Memory B cell (primary cell): ENCODE measurements around the gene ARIH2.

Source experiments
- ATAC-seq: fragments of 150-1000 bp; cut with Tn5 transposase; 2 replicates; pipeline ENCODE4 v1.10.0; 2021; ENCODE audit warnings: low read depth, mild to moderate bottlenecking, moderate library complexity
- DNase-seq, 2 donors: peaks; one replicate each; pipeline ENCODE4 v3.0.0; 2022; ENCODE audit warnings: low spot score in 2 of 2
- H3K27ac Mint-ChIP-seq: one replicate; pipeline ENCODE4 v1.8.0; 2022; ENCODE audit warnings: mild to moderate bottlenecking, moderate library complexity, mixed read lengths
- H3K27me3 Mint-ChIP-seq: one replicate; pipeline ENCODE4 v1.8.0; 2022; ENCODE audit warnings: mixed read lengths
- H3K36me3 Mint-ChIP-seq: one replicate; pipeline ENCODE4 v1.8.0; 2022; ENCODE audit warnings: mild to moderate bottlenecking, mixed read lengths
- H3K4me1 Mint-ChIP-seq: one replicate; pipeline ENCODE4 v1.8.0; 2022; ENCODE audit warnings: mixed read lengths
- H3K4me3 Mint-ChIP-seq: one replicate; pipeline ENCODE4 v1.8.0; 2022; ENCODE audit warnings: mild to moderate bottlenecking, moderate library complexity, mixed read lengths
- H3K9me3 Mint-ChIP-seq: one replicate; pipeline ENCODE4 v1.8.0; 2022; ENCODE audit warnings: mixed read lengths

Gene ARIH2

GRCh38 chr3:49020330-49021212 is 101.9 kb downstream of the ARIH2 start:
- H3K9me3 Mint-ChIP-seq = no peaks in the 10 kb centered on the region
- no peaks in the 10 kb centered on the region for H3K27me3 Mint-ChIP-seq
- ATAC-seq (no peak), DNase-seq (peak in 1 of 2 donors; percentile 51)
- H3K4me1 Mint-ChIP-seq = peaks cover 23% of the 10 kb centered on the region
- peak overlapping the region; percentile 98 for H3K27ac Mint-ChIP-seq
- peak overlapping the region; percentile 99 for H3K4me3 Mint-ChIP-seq
- H3K36me3 Mint-ChIP-seq = peaks cover 13% of the 10 kb centered on the region

GRCh38 chr3:49021213-49021812 is 102.7 kb downstream of the ARIH2 start:
- DNase-seq (peak; percentile 97 to 98), ATAC-seq (peak; percentile 69)
- H3K4me3 Mint-ChIP-seq = peak overlapping the region; percentile 99
- H3K4me1 Mint-ChIP-seq = peaks cover 29% of the 10 kb centered on the region
- H3K27ac Mint-ChIP-seq = peak overlapping the region; percentile 98
- peaks cover 15% of the 10 kb centered on the region for H3K36me3 Mint-ChIP-seq
- H3K27me3 Mint-ChIP-seq = no peaks in the 10 kb centered on the region
- H3K9me3 Mint-ChIP-seq = no peaks in the 10 kb centered on the region

- peak in 1 of 2 donors; percentile 97 for DNase-seq
- Mint-ChIP-seq H3K27ac (peak within 1 kb of the TSS; percentile 98), H3K4me3 (peak within 1 kb of the TSS; percentile 99), H3K9me3 (no peaks in the 10 kb centered on the region), H3K27me3 (no peaks in the 10 kb centered on the region), H3K36me3 (peaks cover 18% of the 10 kb centered on the region), H3K4me1 (peaks cover 30% of the 10 kb centered on the region)
- peak; percentile 71 for ATAC-seq
These were observed 103.4 kb downstream of the ARIH2 start, which contains the start of gene NDUFAF3 for GRCh38 chr3:49021813-49022687. Gene NDUFAF3 (plus strand): TSS chr3:49022121. CDS start chr3:49022145, 24 bp downstream.

- Mint-ChIP-seq H3K27me3 (no peaks in the 10 kb centered on the region), H3K4me1 (peaks cover 28% of the 10 kb centered on the region), H3K9me3 (no peaks in the 10 kb centered on the region), H3K36me3 (peaks cover 18% of the 10 kb centered on the region), H3K27ac (peak overlapping the region; percentile 98), H3K4me3 (peak overlapping the region; percentile 99)
- ATAC-seq (no peak), DNase-seq (no peak)
These were observed 104.1 kb downstream of the ARIH2 start for GRCh38 chr3:49022688-49023171.

GRCh38 chr3:49023775-49024174 is 105.1 kb downstream of the ARIH2 start:
- Mint-ChIP-seq H3K4me3 (peak overlapping the region; percentile 50), H3K27ac (no peak overlapping the region), H3K27me3 (no peaks in the 10 kb centered on the region), H3K9me3 (no peaks in the 10 kb centered on the region), H3K36me3 (peaks cover 18% of the 10 kb centered on the region), H3K4me1 (peaks cover 34% of the 10 kb centered on the region)
- ATAC-seq (no peak), DNase-seq (no peak)

GRCh38 chr3:49024449-49024848 is 105.8 kb downstream of the ARIH2 start:
- H3K9me3 Mint-ChIP-seq = no peaks in the 10 kb centered on the region
- no peak overlapping the region for H3K27ac Mint-ChIP-seq
- H3K36me3 Mint-ChIP-seq = peaks cover 18% of the 10 kb centered on the region
- H3K27me3 Mint-ChIP-seq = no peaks in the 10 kb centered on the region
- peaks cover 38% of the 10 kb centered on the region for H3K4me1 Mint-ChIP-seq
- ATAC-seq (no peak), DNase-seq (no peak)
- H3K4me3 Mint-ChIP-seq = no peak overlapping the region

- Mint-ChIP-seq H3K4me3 (peak overlapping the region; percentile 27), H3K27ac (peak overlapping the region; percentile 89), H3K4me1 (peaks cover 35% of the 10 kb centered on the region), H3K27me3 (no peaks in the 10 kb centered on the region), H3K9me3 (no peaks in the 10 kb centered on the region), H3K36me3 (peaks cover 18% of the 10 kb centered on the region)
- no peak for ATAC-seq
- DNase-seq = no peak
These were observed 106.6 kb downstream of the ARIH2 start for GRCh38 chr3:49025005-49025792.

- no peak for ATAC-seq
- no peaks in the 10 kb centered on the region for H3K9me3 Mint-ChIP-seq
- H3K36me3 Mint-ChIP-seq = peaks cover 18% of the 10 kb centered on the region
- H3K27me3 Mint-ChIP-seq = no peaks in the 10 kb centered on the region
- peak overlapping the region; percentile 89 for H3K27ac Mint-ChIP-seq
- no peak for DNase-seq
- peaks cover 33% of the 10 kb centered on the region for H3K4me1 Mint-ChIP-seq
- H3K4me3 Mint-ChIP-seq = no peak overlapping the region
These were observed 107.3 kb downstream of the ARIH2 start for GRCh38 chr3:49025793-49026520.

- DNase-seq = no peak
- Mint-ChIP-seq H3K9me3 (no peaks in the 10 kb centered on the region), H3K36me3 (peaks cover 21% of the 10 kb centered on the region), H3K27ac (peak overlapping the region; percentile 58), H3K27me3 (no peaks in the 10 kb centered on the region), H3K4me1 (peaks cover 33% of the 10 kb centered on the region), H3K4me3 (no peak overlapping the region)
- ATAC-seq = no peak
These were observed 107.9 kb downstream of the ARIH2 start for GRCh38 chr3:49026536-49026935.

- peak overlapping the region; percentile 64 for H3K27ac Mint-ChIP-seq
- H3K9me3 Mint-ChIP-seq = no peaks in the 10 kb centered on the region
- no peak overlapping the region for H3K4me3 Mint-ChIP-seq
- no peaks in the 10 kb centered on the region for H3K27me3 Mint-ChIP-seq
- no peak for ATAC-seq
- peaks cover 33% of the 10 kb centered on the region for H3K4me1 Mint-ChIP-seq
- DNase-seq = no peak
- peaks cover 27% of the 10 kb centered on the region for H3K36me3 Mint-ChIP-seq
These were observed 109.0 kb downstream of the ARIH2 start for GRCh38 chr3:49027634-49028033.

GRCh38 chr3:49028298-49028672 is 109.6 kb downstream of the ARIH2 start:
- no peaks in the 10 kb centered on the region for H3K9me3 Mint-ChIP-seq
- peaks cover 30% of the 10 kb centered on the region for H3K36me3 Mint-ChIP-seq
- H3K27ac Mint-ChIP-seq = peak overlapping the region; percentile 96
- ATAC-seq (no peak), DNase-seq (no peak)
- H3K27me3 Mint-ChIP-seq = no peaks in the 10 kb centered on the region
- H3K4me1 Mint-ChIP-seq = peaks cover 29% of the 10 kb centered on the region
- peak overlapping the region; percentile 91 for H3K4me3 Mint-ChIP-seq

- peak within 1 kb of the TSS; percentile 96 for H3K27ac Mint-ChIP-seq
- H3K36me3 Mint-ChIP-seq = peaks cover 27% of the 10 kb centered on the region
- H3K27me3 Mint-ChIP-seq = no peaks in the 10 kb centered on the region
- H3K4me1 Mint-ChIP-seq = peaks cover 28% of the 10 kb centered on the region
- H3K9me3 Mint-ChIP-seq = no peaks in the 10 kb centered on the region
- ATAC-seq (peak; percentile 96), DNase-seq (peak; percentile 87 to 89)
- H3K4me3 Mint-ChIP-seq = peak within 1 kb of the TSS; percentile 91
These were observed 110.3 kb downstream of the ARIH2 start, which contains the start of gene IMPDH2 for GRCh38 chr3:49028673-49029562. Gene IMPDH2 (minus strand): TSS chr3:49029398. CDS start chr3:49029350, 48 bp downstream.
